SK-N-SH treated with all-trans-retinoic acid at 6 μM for 48 hours (cell line): Measurements from ENCODE around the gene NPIPB6.

ENCODE experiments used
- ARNTL ChIP-seq: fragments of 450-650 bp; formaldehyde crosslinking; IDR thresholded peaks from 2 replicates; pipeline ENCODE4 v1.5.0; 2020; ENCODE audit warnings: low read depth, mild to moderate bottlenecking, moderate library complexity, borderline replicate concordance
- ESRRG ChIP-seq: fragments of 250-450 bp; sonication (Bioruptor Pico); IDR thresholded peaks from 2 replicates; pipeline ENCODE4 v1.6.1; 2021; ENCODE audit warnings: mild to moderate bottlenecking
- PPARA ChIP-seq: fragments of 250-450 bp; sonication (Bioruptor Pico); IDR thresholded peaks from 2 replicates; pipeline ENCODE4 v1.5.0; 2020; ENCODE audit warnings: mild to moderate bottlenecking, borderline replicate concordance
- SNAI2 ChIP-seq: fragments of 250-450 bp; sonication (Bioruptor Pico); IDR thresholded peaks from 2 replicates; pipeline ENCODE4 v1.5.0; 2020; ENCODE audit warnings: mild to moderate bottlenecking, moderate library complexity
- ZFP3 ChIP-seq: fragments of 250-450 bp; sonication (Bioruptor Pico); IDR thresholded peaks from 2 replicates; pipeline ENCODE4 v1.5.0; 2020; ENCODE audit warnings: mild to moderate bottlenecking, moderate library complexity
- TF ChIP-seq, protein P1 (sequence below): fragments of 250-450 bp; sonication (Bioruptor Pico); IDR thresholded peaks from 2 replicates; pipeline ENCODE4 v1.8.0; 2020; ENCODE audit warnings: mild to moderate bottlenecking, moderate library complexity, borderline replicate concordance
- TF ChIP-seq, protein P2 (sequence below): fragments of 250-450 bp; sonication (Bioruptor Pico); IDR thresholded peaks from 2 replicates; pipeline ENCODE4 v1.5.1; 2020; ENCODE audit warnings: low read depth, mild to moderate bottlenecking, moderate library complexity

DNA sequence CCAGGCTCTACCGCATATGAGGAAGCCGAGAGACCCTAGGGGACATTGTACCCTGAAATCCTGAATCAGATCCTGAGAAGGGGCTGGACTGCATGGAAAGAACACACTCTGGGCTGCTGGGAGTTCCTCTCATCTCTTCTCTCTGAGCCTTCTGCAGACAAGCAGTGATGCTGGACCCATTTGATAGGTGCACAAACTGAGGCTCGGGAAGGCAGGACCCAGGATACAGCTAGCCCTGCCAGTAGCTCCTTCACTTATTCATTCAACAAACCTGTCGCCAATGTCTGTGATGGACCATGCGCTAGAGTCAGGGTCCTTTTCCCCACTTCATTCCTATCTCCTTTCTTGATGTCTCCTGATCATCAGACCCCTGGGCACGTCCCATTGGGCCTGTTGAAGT is 69.1 kb downstream of the NPIPB6 start:
- TF ChIP-seq ZFP3 (CRISPR knock-in tag) (no peak), SNAI2 (no peak), ARNTL (CRISPR knock-in tag) (no peak), PPARA (CRISPR knock-in tag) (no peak), ESRRG (CRISPR knock-in tag) (no peak)
- TF ChIP-seq, protein P1, sequence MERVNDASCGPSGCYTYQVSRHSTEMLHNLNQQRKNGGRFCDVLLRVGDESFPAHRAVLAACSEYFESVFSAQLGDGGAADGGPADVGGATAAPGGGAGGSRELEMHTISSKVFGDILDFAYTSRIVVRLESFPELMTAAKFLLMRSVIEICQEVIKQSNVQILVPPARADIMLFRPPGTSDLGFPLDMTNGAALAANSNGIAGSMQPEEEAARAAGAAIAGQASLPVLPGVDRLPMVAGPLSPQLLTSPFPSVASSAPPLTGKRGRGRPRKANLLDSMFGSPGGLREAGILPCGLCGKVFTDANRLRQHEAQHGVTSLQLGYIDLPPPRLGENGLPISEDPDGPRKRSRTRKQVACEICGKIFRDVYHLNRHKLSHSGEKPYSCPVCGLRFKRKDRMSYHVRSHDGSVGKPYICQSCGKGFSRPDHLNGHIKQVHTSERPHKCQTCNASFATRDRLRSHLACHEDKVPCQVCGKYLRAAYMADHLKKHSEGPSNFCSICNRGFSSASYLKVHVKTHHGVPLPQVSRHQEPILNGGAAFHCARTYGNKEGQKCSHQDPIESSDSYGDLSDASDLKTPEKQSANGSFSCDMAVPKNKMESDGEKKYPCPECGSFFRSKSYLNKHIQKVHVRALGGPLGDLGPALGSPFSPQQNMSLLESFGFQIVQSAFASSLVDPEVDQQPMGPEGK (CRISPR knock-in tag) = no peak
- TF ChIP-seq, protein P2, sequence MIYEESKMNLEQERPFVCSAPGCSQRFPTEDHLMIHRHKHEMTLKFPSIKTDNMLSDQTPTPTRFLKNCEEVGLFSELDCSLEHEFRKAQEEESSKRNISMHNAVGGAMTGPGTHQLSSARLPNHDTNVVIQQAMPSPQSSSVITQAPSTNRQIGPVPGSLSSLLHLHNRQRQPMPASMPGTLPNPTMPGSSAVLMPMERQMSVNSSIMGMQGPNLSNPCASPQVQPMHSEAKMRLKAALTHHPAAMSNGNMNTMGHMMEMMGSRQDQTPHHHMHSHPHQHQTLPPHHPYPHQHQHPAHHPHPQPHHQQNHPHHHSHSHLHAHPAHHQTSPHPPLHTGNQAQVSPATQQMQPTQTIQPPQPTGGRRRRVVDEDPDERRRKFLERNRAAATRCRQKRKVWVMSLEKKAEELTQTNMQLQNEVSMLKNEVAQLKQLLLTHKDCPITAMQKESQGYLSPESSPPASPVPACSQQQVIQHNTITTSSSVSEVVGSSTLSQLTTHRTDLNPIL (CRISPR knock-in tag) = no peak
